Left colon (tissue), 2 donors: Measurements from ENCODE around the gene URB1. TPM values are rescaled to one million over a fixed set of nuclear protein-coding genes. Genes with fewer than 3 reads are reported as not detected.
"Not testable (repeated sequence)": the region's sequence is repeated elsewhere in the genome, so short reads cannot be mapped to it uniquely, and the experiment has no call there.

Experiments
- ATAC-seq: fragments of 200-7000 bp; cut with Tn5 transposase; one replicate; pipeline ENCODE4 v1.9.1; 2020; ENCODE audit warnings: mild to moderate bottlenecking, moderate library complexity
- DNase-seq, 2 donors: peaks; one replicate each; pipeline ENCODE4 v3.0.0-alpha.2; 2020
- intact Hi-C, 2 donors: fragments of 100-400 bp; cut with DNase I in 1 of 2; cut with micrococcal nuclease in 1 of 2; formaldehyde crosslinking; loops; one replicate each; pipeline versions ENCODE4 v1.11.2 to v1.14.0; 2022; cut with DNase I, micrococcal nuclease
- total RNA-seq, 2 donors: library from RNA; stranded (reverse); fragmentation: NEBNext Ultra II Directional; extraction: Animal tissue kit (Norgen Biotek cat#: 25700); gene quantifications; one replicate each; pipeline ENCODE4 v1.2.1, GENCODE V29; 2021
- donor health status: DM: no; HTN: no; CAD: no.
- donor health status: DM: yes; HTN: yes; CAD: no.

URB1 gene
- total RNA-seq, 2 donors from 2014 or later = 7.3 to 12.6 TPM

DNA sequence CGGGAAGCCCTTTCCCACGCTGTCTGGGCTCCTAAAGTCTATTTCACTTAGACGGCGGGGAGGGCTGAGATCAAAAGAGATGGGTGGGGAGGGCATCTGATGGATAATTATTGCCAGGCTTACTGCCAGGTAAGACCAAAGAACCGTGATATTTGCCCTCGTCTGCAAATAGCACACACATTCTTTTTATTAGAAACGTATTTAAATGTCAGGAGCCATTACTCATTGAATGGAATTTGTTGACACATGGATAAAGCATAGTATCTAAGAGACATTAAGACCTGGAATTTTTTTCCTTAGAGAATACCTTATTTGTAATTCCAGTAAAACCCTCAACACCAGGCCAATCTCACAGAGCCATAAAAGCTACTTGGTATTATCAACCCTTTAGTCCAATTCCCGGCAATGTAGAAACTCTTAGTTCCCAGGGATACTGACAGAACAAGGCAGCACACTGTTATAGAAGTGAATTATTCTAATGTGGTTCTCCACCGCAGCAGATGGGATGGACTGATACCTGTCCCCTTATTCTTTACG is 10.6 kb downstream of the URB1 start:
- DNase-seq (no peak), ATAC-seq (no peak)
- intact Hi-C loops = no loop called here

- no peak for DNase-seq
- intact Hi-C loops = no loop called here
- ATAC-seq = no peak
These were observed 11.2 kb downstream of the URB1 start for GRCh38 chr21:32381571-32381970.

- ATAC-seq (no peak), DNase-seq (no peak)
- intact Hi-C loops = no loop called here
These were observed 11.9 kb downstream of the URB1 start for GRCh38 chr21:32380940-32381339.

GRCh38 chr21:32378956-32379355 is 13.9 kb downstream of the URB1 start:
- ATAC-seq (no peak), DNase-seq (no peak)
- intact Hi-C loops = no loop called here

GRCh38 chr21:32377991-32378390 is 14.8 kb downstream of the URB1 start:
- ATAC-seq = no peak
- intact Hi-C loops = no loop called here
- DNase-seq = no peak

- intact Hi-C loops = no loop called here
- ATAC-seq = no peak
- no peak for DNase-seq
These were observed 15.3 kb downstream of the URB1 start for GRCh38 chr21:32377506-32377905.

- ATAC-seq = no peak
- DNase-seq = no peak
- intact Hi-C loops = no loop called here
These were observed 20.1 kb downstream of the URB1 start for GRCh38 chr21:32372755-32373154.

DNA sequence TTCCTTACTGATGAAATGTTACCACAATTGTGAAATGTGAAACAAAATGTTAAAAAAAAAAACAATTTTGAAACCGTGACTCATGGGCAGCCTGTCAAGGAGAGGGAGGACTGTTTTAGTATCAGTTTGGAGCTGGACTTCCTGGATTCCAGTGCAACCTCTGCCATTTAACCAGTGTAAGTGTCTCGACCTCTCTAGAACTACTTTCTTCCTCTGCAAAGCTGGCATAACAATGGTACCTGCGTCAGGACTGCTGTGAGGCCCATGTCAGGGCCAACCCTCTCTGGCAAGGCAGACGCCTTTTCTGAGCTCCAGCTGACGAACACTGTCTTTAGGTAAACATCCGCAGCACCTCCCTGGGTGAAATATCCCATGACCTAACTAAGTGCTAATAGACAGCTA is 20.9 kb downstream of the URB1 start:
- DNase-seq = no peak
- ATAC-seq = no peak
- intact Hi-C loops = no loop called here

DNA sequence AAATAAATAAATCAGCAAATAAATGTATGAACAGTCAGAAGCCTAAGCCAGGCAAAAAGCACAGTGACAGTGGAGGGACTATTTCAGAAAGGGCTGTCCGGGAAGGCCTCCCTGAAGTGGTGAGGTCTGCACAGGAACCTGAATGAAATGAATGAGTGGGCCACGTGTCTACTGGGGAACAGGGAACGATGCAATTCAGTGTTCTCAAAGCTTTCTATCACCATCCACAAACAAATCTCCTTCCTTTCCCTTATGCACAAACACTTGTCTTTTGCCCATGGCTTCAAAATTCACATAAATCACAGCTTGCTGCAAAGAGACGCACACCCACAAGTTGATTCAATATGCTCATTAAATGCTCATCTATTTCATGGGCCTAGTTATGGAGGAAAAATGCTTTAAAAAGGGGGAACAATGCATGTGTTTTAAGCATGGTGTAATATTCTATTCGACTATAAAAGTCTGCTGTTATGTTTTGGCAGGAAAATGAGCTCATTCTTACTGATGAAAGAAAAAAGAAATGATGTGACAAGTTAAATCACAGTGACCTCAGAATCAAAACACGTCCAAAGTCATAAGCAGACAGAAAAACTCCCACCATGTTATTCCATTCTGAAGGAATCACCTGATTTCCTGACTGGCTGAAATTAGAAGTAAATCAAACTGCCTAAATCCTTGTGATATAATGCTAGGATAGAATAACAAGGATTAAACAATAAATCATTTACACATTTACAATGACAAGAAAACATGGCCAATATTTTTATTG is 21.6 kb downstream of the URB1 start:
- DNase-seq (no peak), ATAC-seq (no peak)
- intact Hi-C loops = no loop called here

GRCh38 chr21:32368961-32369360 is 23.9 kb downstream of the URB1 start:
- DNase-seq, intact Hi-C loops, ATAC-seq: not testable (repeated sequence)

DNA sequence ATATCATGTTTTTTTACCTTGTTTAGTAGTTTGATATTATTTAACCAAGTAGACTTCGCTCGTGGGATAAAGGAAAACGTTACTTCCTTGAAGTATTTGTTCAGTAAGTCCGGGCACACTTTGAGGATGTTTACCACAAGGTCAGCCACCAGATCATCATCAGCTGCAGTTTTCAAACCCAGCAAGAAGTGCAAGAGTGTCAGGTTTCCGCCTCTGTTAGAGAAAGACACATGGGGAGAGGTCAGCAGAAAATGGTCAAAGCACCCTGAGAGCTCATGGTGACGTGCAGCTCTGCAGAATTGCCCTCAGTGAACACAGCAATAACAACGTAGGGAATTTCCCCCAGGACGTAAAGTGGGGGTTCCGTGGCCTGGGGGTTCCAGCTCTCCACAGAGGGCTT is 24.4 kb downstream of the URB1 start:
- DNase-seq (no peak), ATAC-seq (no peak)
- intact Hi-C loops = no loop called here

DNA sequence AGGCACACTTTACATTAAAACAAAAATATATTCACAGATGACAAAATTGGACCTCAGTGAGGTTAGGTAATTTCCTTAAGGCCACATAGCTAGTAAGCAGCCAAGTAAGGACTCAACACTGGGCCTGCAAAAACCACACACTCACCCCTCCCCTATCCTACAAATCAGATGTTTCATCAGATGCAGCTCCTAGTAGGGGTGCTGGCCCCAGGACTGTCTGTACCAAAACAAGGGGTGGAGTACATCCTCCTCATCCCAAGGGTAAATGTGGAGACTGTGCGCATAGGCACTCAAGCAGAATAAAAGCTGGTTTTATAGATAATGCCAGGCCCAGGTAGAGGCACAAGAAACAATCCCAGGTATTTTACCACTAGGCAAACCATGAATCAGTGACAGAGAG is 25.7 kb downstream of the URB1 start:
- ATAC-seq (no peak), DNase-seq (no peak)
- intact Hi-C loops = no loop called here

DNA sequence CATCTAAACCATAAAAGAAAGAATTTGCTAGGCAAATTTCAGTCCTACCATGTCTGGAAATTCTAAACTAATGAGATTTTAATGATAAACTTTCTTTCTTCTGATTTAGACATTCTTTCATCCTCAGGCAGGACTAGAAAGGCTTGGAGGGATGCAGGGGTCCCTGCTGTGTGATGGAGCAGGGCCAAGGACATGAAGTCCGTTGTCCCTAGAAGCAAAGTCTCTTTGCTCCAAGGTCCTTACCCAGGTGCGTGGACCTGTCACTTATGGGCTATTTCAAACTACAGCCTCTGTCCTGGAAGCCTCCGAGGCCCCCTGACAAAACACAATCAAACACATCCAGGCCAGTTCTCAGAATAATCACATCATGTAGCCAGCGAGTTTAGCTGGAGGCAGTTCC is 26.6 kb downstream of the URB1 start:
- no peak for ATAC-seq
- intact Hi-C loops = no loop called here

GRCh38 chr21:32364796-32365195 is 28.0 kb downstream of the URB1 start:
- ATAC-seq (peak; percentile 61), DNase-seq (no peak)
- intact Hi-C loops = no loop called here

More for the DNA sequence above, 26.6 kb downstream of the URB1 start:
- no peak for DNase-seq

DNA sequence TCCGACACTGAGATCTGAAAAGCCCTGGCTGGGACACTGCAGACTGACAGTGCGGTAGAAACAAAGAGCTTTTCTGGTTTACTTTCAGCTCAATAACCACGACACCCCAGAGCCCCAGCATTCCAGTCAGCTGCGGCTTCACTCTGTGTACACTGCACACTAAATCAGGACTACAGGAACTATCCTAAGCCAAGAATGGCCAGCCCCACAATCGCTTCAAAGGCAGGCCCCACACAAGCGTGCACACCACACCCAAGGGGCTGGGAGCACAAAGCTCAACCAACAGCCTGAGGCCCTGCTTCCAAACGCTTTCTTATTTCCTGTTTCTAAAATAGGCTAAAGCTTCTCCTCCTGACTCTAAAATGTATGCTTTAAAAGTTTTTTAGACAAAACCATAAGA is 28.4 kb downstream of the URB1 start:
- intact Hi-C loops = no loop called here
- peak; percentile 96 for ATAC-seq
- DNase-seq = peak; percentile 63 to 64

GRCh38 chr21:32360401-32360975 is 32.3 kb downstream of the URB1 start:
- ATAC-seq (no peak), DNase-seq (no peak)
- intact Hi-C loops = no loop called here

- ATAC-seq (peak; percentile 42), DNase-seq (no peak)
- intact Hi-C loops = no loop called here
These were observed 33.0 kb downstream of the URB1 start for GRCh38 chr21:32359719-32360260.

- ATAC-seq = no peak
- intact Hi-C loops = no loop called here
These were observed 35.9 kb downstream of the URB1 start for GRCh38 chr21:32356874-32357395.

DNA sequence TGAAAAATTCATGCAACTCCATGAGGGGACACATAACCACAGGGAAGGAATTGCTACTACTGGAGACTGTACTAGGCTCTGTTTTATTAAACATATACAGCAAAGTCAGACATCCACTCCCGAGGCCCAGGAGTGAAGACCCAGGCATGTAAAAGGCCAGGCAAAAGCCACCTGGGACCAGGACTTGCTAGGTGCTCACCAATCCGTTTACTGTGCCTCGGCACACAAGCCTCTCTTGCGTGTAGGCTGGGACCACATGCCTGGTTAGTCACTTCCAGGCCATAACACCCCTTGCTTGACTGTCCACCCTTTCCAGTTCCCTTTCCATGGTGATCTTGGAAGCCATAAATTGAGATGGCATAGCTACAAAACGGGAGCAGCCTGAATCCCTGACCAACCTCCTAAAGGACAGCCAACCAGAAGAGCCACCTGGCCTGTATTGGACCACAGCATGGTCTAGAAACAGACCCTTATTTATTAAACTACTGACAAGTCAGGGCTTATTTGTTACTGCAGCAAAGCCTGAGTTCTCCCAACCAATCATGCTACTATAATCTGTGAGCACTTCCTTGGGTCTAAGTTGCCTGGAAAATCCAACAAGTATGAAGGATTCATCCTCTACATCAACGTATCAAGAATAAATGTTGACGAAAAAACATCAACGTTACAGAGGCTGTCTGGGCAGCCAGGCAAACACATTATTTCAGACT is 39.7 kb downstream of the URB1 start:
- no peak for ATAC-seq
- intact Hi-C loops = no loop called here
- DNase-seq = no peak

More at GRCh38 chr21:32356874-32357395, 35.9 kb downstream of the URB1 start:
- no peak for DNase-seq
